ENCODE data around the gene BOD1L1.

GRCh38 chr4:13541176-13541604 is 86.3 kb downstream of the BOD1L1 start:
- TF ChIP-seq POLR2A (IDR thresholded peaks at IDR 0.05), result no peak
- TF ChIP-seq CTCF (IDR thresholded peaks at IDR 0.05), result no peak

Measured in Peyer's patch (tissue), 4 donors.